Ovary (tissue), 3 donors: ENCODE data around the gene RBMS1.

Experiments
- EP300 ChIP-seq: sonication (generic); formaldehyde crosslinking; IDR thresholded peaks from one replicate; pipeline ENCODE4 v1.6.1; 2017; ENCODE audit warnings: antibody characterized with exemption
- POLR2A ChIP-seq: fragments of 450-650 bp; IDR thresholded peaks from one replicate; pipeline ENCODE4 v1.6.1; 2017; ENCODE audit warnings: antibody characterized with exemption, mild to moderate bottlenecking, moderate library complexity
- TF ChIP-seq, protein P1 (sequence below), 3 donors: fragments of 450-650 bp in 2 of 3; fragments of 200-600 bp in 1 of 3; IDR thresholded peaks; one replicate each; pipeline versions ENCODE4 v1.5.1 to v1.8.0; 2016 to 2022; ENCODE audit warnings: antibody characterized with exemption in 3 of 3, mild to moderate bottlenecking in 1 of 3
- donor health status: DM: no; HTN: no; CAD: no.

DNA sequence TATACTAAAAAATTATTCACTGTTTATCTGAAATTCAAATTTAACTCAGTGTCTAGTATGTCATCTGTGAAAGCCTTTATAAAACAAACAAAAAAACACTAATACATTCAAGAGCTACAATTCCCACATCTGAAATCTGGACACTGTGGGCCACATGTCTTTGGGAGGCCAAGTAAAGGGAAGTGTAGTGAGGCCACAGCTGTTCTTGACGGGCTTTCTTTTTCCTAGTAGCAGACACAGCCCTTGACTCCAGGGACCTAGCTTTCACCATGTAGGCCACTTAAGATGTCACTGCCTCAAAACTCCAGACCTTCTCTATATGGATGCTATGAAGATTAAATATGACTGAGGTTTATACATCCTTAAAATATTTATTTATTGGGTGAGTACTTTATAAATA lies 91.1 kb downstream of the RBMS1 start:
- TF ChIP-seq, protein P1, sequence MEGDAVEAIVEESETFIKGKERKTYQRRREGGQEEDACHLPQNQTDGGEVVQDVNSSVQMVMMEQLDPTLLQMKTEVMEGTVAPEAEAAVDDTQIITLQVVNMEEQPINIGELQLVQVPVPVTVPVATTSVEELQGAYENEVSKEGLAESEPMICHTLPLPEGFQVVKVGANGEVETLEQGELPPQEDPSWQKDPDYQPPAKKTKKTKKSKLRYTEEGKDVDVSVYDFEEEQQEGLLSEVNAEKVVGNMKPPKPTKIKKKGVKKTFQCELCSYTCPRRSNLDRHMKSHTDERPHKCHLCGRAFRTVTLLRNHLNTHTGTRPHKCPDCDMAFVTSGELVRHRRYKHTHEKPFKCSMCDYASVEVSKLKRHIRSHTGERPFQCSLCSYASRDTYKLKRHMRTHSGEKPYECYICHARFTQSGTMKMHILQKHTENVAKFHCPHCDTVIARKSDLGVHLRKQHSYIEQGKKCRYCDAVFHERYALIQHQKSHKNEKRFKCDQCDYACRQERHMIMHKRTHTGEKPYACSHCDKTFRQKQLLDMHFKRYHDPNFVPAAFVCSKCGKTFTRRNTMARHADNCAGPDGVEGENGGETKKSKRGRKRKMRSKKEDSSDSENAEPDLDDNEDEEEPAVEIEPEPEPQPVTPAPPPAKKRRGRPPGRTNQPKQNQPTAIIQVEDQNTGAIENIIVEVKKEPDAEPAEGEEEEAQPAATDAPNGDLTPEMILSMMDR (IDR thresholded peaks at IDR 0.05): no peak
- TF ChIP-seq POLR2A (no peak), EP300 (no peak)
